ENCODE measurements around the gene NFKBIZ. TPM values are rescaled to one million over a fixed set of nuclear protein-coding genes. Genes with fewer than 3 reads are reported as not detected.

Gene NFKBIZ
- total and polyA plus RNA-seq, 4 donors, result 4.8 to 78.8 (median 23.7) TPM

DNA sequence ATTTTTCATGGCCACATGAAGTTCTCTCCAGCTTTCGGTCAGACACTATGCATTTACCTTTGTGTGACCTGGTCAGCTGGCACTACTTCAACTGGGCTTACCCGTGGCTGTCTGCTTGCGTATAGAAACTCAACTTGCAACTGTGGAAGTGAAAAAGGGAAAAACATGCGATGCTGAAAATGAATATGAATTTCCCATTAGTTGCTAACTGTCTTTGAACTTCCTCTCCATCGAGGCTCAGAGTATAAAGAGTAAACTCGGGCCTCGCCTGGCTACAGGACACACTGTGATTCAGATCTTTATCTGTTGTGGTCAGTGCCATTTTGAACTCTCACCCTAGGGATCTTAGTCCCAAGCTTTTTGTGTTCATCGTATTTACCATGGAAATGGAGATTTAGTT, 26.8 kb downstream of the NFKBIZ start (continued):
- no peak for TF ChIP-seq RAD21 (IDR thresholded peaks at IDR 0.05)

GRCh38 chr3:101878589-101878988, 29.3 kb downstream of the NFKBIZ start:
- no peak overlapping the region for H3K4me3 ChIP-seq (ENCODE audit: low read depth in 1 of 3, low read length in 3 of 3)
- H3K9ac ChIP-seq (ENCODE audit: low read depth in 1 of 2, low read length in 2 of 2), result no peak overlapping the region
- H3K27ac ChIP-seq (ENCODE audit: low read depth in 1 of 2, low read length in 2 of 2), result peak overlapping the region; percentile 11 to 49
- DNase-seq (ENCODE audit: low spot score), result no peak
- WGBS, result 32% methylated on average over 2 of the region's 2 CpGs
- H3K9me3 ChIP-seq (ENCODE audit: control insufficient read depth in 4 of 4, low read length in 3 of 4), result peaks cover 0 to 1% (median 0%) of the 10 kb centered on the region in 4 donors
- peaks cover 1 to 14% (median 13%) of the 10 kb centered on the region in 4 donors for H3K4me1 ChIP-seq (ENCODE audit: control insufficient read depth in 4 of 4, insufficient read depth in 4 of 4, low read length in 3 of 4)
- no peaks in the 10 kb centered on the region for H3K36me3 ChIP-seq (ENCODE audit: control insufficient read depth in 4 of 4, insufficient read depth in 3 of 4, low read depth in 1 of 4, low read length in 3 of 4)
- TF ChIP-seq FOXA1 (IDR thresholded peaks at IDR 0.05), result no peak
- TF ChIP-seq EGR1 (IDR thresholded peaks at IDR 0.05; ENCODE audit: low read depth in 2 of 2), result no peak
- TF ChIP-seq SP1 (IDR thresholded peaks at IDR 0.05), result peak; percentile 83
- TF ChIP-seq, protein P1, sequence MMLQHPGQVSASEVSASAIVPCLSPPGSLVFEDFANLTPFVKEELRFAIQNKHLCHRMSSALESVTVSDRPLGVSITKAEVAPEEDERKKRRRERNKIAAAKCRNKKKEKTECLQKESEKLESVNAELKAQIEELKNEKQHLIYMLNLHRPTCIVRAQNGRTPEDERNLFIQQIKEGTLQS (IDR thresholded peaks at IDR 0.05), result no peak
- TF ChIP-seq REST (IDR thresholded peaks at IDR 0.05), result peak; percentile 25
- TF ChIP-seq, protein P2, sequence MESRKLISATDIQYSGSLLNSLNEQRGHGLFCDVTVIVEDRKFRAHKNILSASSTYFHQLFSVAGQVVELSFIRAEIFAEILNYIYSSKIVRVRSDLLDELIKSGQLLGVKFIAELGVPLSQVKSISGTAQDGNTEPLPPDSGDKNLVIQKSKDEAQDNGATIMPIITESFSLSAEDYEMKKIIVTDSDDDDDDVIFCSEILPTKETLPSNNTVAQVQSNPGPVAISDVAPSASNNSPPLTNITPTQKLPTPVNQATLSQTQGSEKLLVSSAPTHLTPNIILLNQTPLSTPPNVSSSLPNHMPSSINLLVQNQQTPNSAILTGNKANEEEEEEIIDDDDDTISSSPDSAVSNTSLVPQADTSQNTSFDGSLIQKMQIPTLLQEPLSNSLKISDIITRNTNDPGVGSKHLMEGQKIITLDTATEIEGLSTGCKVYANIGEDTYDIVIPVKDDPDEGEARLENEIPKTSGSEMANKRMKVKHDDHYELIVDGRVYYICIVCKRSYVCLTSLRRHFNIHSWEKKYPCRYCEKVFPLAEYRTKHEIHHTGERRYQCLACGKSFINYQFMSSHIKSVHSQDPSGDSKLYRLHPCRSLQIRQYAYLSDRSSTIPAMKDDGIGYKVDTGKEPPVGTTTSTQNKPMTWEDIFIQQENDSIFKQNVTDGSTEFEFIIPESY (IDR thresholded peaks at IDR 0.05), result peak; percentile 16
- peak; percentile 80 to 82 for TF ChIP-seq RXRA (IDR thresholded peaks at IDR 0.05)
- no peak for TF ChIP-seq FOXA2 (IDR thresholded peaks at IDR 0.05)
- TF ChIP-seq, protein P3, sequence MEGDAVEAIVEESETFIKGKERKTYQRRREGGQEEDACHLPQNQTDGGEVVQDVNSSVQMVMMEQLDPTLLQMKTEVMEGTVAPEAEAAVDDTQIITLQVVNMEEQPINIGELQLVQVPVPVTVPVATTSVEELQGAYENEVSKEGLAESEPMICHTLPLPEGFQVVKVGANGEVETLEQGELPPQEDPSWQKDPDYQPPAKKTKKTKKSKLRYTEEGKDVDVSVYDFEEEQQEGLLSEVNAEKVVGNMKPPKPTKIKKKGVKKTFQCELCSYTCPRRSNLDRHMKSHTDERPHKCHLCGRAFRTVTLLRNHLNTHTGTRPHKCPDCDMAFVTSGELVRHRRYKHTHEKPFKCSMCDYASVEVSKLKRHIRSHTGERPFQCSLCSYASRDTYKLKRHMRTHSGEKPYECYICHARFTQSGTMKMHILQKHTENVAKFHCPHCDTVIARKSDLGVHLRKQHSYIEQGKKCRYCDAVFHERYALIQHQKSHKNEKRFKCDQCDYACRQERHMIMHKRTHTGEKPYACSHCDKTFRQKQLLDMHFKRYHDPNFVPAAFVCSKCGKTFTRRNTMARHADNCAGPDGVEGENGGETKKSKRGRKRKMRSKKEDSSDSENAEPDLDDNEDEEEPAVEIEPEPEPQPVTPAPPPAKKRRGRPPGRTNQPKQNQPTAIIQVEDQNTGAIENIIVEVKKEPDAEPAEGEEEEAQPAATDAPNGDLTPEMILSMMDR (IDR thresholded peaks at IDR 0.05; ENCODE audit: low read depth, low read length, missing input control), result no peak
- TF ChIP-seq HNF4G (IDR thresholded peaks at IDR 0.05), result peak; percentile 70
- TF ChIP-seq HNF4A (conservative IDR thresholded peaks at IDR 0.05), result peak; percentile 96
- peak; percentile 19 to 74 for TF ChIP-seq JUND (IDR thresholded peaks at IDR 0.05)
- TF ChIP-seq GABPA (IDR thresholded peaks at IDR 0.05 in 1 of 2, conservative IDR thresholded peaks at IDR 0.05 in 1 of 2), result no peak
- TF ChIP-seq TAF1 (conservative IDR thresholded peaks at IDR 0.05), result no peak
- peak; percentile 59 for TF ChIP-seq YY1 (IDR thresholded peaks at IDR 0.05)
- peak; percentile 50 for TF ChIP-seq NR2F2 (IDR thresholded peaks at IDR 0.05)
- TF ChIP-seq RAD21 (IDR thresholded peaks at IDR 0.05), result peak; percentile 25 to 35
- TF ChIP-seq, protein P4, sequence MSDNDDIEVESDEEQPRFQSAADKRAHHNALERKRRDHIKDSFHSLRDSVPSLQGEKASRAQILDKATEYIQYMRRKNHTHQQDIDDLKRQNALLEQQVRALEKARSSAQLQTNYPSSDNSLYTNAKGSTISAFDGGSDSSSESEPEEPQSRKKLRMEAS (IDR thresholded peaks at IDR 0.05), result no peak
- H3K27me3 ChIP-seq (ENCODE audit: control insufficient read depth in 4 of 4, insufficient read depth in 4 of 4, low read length in 3 of 4), result no peaks in the 10 kb centered on the region

Data from liver (tissue), 9 donors.